CD14-positive monocyte (primary cell): Measurements from ENCODE around the gene BLNK. TPM values are rescaled to one million over a fixed set of nuclear protein-coding genes. Genes with fewer than 3 reads are reported as not detected.

Source experiments
- DNase-seq, 3 donors: peaks; one replicate each; pipeline ENCODE4 v3.0.0-alpha.2; 2011 to 2022
- H2AFZ ChIP-seq: 2 replicates; pipeline ENCODE4 v1.6.0; 2012; ENCODE audit warnings: mild to moderate bottlenecking, low read depth, low read length, inconsistent platforms; ENCODE audit not compliant: insufficient read depth, poor library complexity, severe bottlenecking
- H3K27ac ChIP-seq, 2 donors: 1 replicate in 1 of 2; 2 replicates in 1 of 2; pipeline ENCODE4 v1.5.1; 2012 to 2013; ENCODE audit warnings: low read length in 2 of 2, control low read depth in 1 of 2, inconsistent platforms in 1 of 2, low read depth in 1 of 2, mild to moderate bottlenecking in 1 of 2
- H3K27me3 ChIP-seq, 2 donors: one replicate each; pipeline versions ENCODE4 v1.6.0 to v1.6.1; 2011 to 2013; ENCODE audit warnings: low read length in 2 of 2; ENCODE audit not compliant: control insufficient read depth in 2 of 2, insufficient read depth in 2 of 2
- H3K36me3 ChIP-seq, 2 donors: replicated peaks in 1 of 2; 1 replicate in 1 of 2; 2 replicates in 1 of 2; pipeline versions ENCODE4 v1.5.1 to v1.6.1; 2012 to 2013; ENCODE audit warnings: low read length in 2 of 2, control low read depth in 1 of 2, inconsistent platforms in 1 of 2, mild to moderate bottlenecking in 1 of 2; ENCODE audit not compliant: insufficient read depth in 2 of 2, control insufficient read depth in 1 of 2
- H3K4me1 ChIP-seq, 2 donors: 1 replicate in 1 of 2; 2 replicates in 1 of 2; pipeline versions ENCODE4 v1.5.1 to v1.6.1; 2012 to 2013; ENCODE audit warnings: low read length in 2 of 2, control low read depth in 1 of 2, inconsistent platforms in 1 of 2, mild to moderate bottlenecking in 1 of 2, moderate library complexity in 1 of 2; ENCODE audit not compliant: insufficient read depth in 2 of 2, control insufficient read depth in 1 of 2
- H3K4me2 ChIP-seq: replicated peaks from 2 replicates; pipeline ENCODE3; 2012; ENCODE audit warnings: low read length, moderate library complexity, mild to moderate bottlenecking; ENCODE audit not compliant: poor library complexity, severe bottlenecking; ENCODE audit errors: extremely low read depth
- H3K4me3 ChIP-seq, 3 experiments: fragments of 200-600 bp in 1 of 3; sonication (generic) in 1 of 3; replicated peaks in 1 of 3; 1 replicate in 2 of 3; 2 replicates in 1 of 3; pipeline ENCODE4 v1.5.1; 2011 to 2013; ENCODE audit warnings: low read length in 3 of 3, mild to moderate bottlenecking in 3 of 3, control low read depth in 2 of 3, low read depth in 2 of 3, inconsistent platforms in 1 of 3, moderate library complexity in 1 of 3
- H3K79me2 ChIP-seq: 2 replicates; pipeline ENCODE4 v1.6.0; 2012; ENCODE audit warnings: mild to moderate bottlenecking, control low read depth, inconsistent platforms, low read length, moderate library complexity; ENCODE audit not compliant: insufficient read depth
- H3K9ac ChIP-seq: 2 replicates; pipeline ENCODE4 v1.6.0; 2017; ENCODE audit warnings: low read length, mild to moderate bottlenecking; ENCODE audit not compliant: insufficient read depth, poor library complexity, severe bottlenecking
- H3K9me3 ChIP-seq, 2 donors: replicated peaks in 1 of 2; 1 replicate in 1 of 2; 2 replicates in 1 of 2; pipeline versions ENCODE4 v1.5.1 to v1.6.1; 2012 to 2013; ENCODE audit warnings: low read length in 2 of 2, control low read depth in 1 of 2; ENCODE audit not compliant: control insufficient read depth in 1 of 2, insufficient read depth in 1 of 2
- H4K20me1 ChIP-seq: 2 replicates; pipeline ENCODE4 v1.6.0; 2012; ENCODE audit warnings: mild to moderate bottlenecking, low read length, control low read depth, moderate library complexity; ENCODE audit not compliant: insufficient read depth
- H3K27ac Mint-ChIP-seq, 7 donors: one replicate each; pipeline ENCODE4 v1.8.0; 2020; ENCODE audit warnings: mild to moderate bottlenecking in 7 of 7, mixed read lengths in 7 of 7, moderate library complexity in 6 of 7, inconsistent platforms in 2 of 7
- H3K27me3 Mint-ChIP-seq, 3 donors: one replicate each; pipeline ENCODE4 v1.8.0; 2021 to 2022; ENCODE audit warnings: low read depth in 3 of 3, mild to moderate bottlenecking in 3 of 3, mixed read lengths in 3 of 3, moderate library complexity in 3 of 3, inconsistent platforms in 1 of 3
- H3K36me3 Mint-ChIP-seq, 2 donors: one replicate each; pipeline ENCODE4 v1.8.0; 2020; ENCODE audit warnings: mixed read lengths in 2 of 2, inconsistent platforms in 1 of 2, mild to moderate bottlenecking in 1 of 2
- H3K4me1 Mint-ChIP-seq: one replicate; pipeline ENCODE4 v1.8.0; 2020; ENCODE audit warnings: mild to moderate bottlenecking, mixed read lengths
- H3K4me3 Mint-ChIP-seq, 2 donors: one replicate each; pipeline ENCODE4 v1.8.0; 2020; ENCODE audit warnings: mild to moderate bottlenecking in 2 of 2, mixed read lengths in 2 of 2, moderate library complexity in 1 of 2
- H3K9me3 Mint-ChIP-seq, 7 donors: one replicate each; pipeline ENCODE4 v1.8.0; 2020 to 2022; ENCODE audit warnings: mixed read lengths in 7 of 7, mild to moderate bottlenecking in 6 of 7, moderate library complexity in 6 of 7, inconsistent platforms in 2 of 7
- WGBS: methylation state at CpG from one replicate; pipeline ENCODE4 v1.1.5; 2013; ENCODE audit warnings: missing lambda C conversion rate; ENCODE audit not compliant: insufficient coverage; 5-methylcytosine and 5-hydroxymethylcytosine counted together
- intact Hi-C, 2 donors: fragments of 100-400 bp; cut with micrococcal nuclease; formaldehyde crosslinking; loops; one replicate each; pipeline versions ENCODE4 v1.15.0 to v1.15.1; 2023
- polyA plus RNA-seq, 3 donors: library from polyadenylated mRNA; depleted of rRNA in 1 of 3; unstranded in 2 of 3; stranded (reverse) in 1 of 3; fragments of 300-500 nt in 2 of 3; fragments of >200 nt in 1 of 3; fragmentation: Illumina TruSeq in 2 of 3; gene quantifications; 1 replicate in 2 of 3; 2 replicates in 1 of 3; pipeline ENCODE4 v1.2.3, GENCODE V29; 2012 to 2021
- TF ChIP-seq, protein P1 (sequence below): fragments of 200-600 bp; IDR thresholded peaks from one replicate; pipeline ENCODE4 v1.8.0; 2022; ENCODE audit warnings: antibody characterized with exemption, mild to moderate bottlenecking

Gene BLNK
- polyA plus RNA-seq, 3 donors: 1.4 to 1.9 (median 1.5) TPM

DNA sequence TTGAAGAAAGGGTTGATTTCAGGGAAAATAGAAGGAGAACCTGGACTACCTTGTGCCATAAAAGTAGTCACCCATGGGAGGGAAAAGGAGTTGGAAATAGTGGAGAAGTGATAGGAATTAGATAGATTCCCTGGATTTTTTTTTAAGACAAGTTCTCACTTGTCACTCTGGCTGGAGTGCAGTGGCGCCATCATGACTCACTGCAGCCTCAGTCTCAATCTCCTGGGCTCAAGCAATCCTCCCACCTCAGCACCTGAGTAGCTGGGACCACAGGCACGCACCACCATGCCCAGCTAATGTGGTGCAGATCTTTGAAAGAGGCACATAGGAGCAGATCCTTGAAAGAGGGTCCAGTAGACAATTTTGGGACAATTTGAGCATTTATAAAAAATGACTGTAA lies 9.5 kb upstream of the BLNK start:
- Histone ChIP-seq H3K36me3 (no peaks in the 10 kb centered on the region), H3K79me2 (no peaks in the 10 kb centered on the region), H3K9ac (no peak overlapping the region), H3K4me2 (no peak overlapping the region), H2AFZ (no peak overlapping the region), H3K27ac (no peak overlapping the region), H3K4me3 (no peak overlapping the region), H3K27me3 (no peaks in the 10 kb centered on the region), H4K20me1 (no peaks in the 10 kb centered on the region), H3K4me1 (no peaks in the 10 kb centered on the region), H3K9me3 (no peaks in the 10 kb centered on the region)
- H3K4me1 Mint-ChIP-seq: peaks cover 2% of the 10 kb centered on the region
- H3K27me3 Mint-ChIP-seq: peaks cover 0 to 2% (median 0%) of the 10 kb centered on the region in 3 donors
- no peak for DNase-seq
- H3K9me3 Mint-ChIP-seq: no peaks in the 10 kb centered on the region
- no peak overlapping the region for H3K4me3 Mint-ChIP-seq
- TF ChIP-seq, protein P1, sequence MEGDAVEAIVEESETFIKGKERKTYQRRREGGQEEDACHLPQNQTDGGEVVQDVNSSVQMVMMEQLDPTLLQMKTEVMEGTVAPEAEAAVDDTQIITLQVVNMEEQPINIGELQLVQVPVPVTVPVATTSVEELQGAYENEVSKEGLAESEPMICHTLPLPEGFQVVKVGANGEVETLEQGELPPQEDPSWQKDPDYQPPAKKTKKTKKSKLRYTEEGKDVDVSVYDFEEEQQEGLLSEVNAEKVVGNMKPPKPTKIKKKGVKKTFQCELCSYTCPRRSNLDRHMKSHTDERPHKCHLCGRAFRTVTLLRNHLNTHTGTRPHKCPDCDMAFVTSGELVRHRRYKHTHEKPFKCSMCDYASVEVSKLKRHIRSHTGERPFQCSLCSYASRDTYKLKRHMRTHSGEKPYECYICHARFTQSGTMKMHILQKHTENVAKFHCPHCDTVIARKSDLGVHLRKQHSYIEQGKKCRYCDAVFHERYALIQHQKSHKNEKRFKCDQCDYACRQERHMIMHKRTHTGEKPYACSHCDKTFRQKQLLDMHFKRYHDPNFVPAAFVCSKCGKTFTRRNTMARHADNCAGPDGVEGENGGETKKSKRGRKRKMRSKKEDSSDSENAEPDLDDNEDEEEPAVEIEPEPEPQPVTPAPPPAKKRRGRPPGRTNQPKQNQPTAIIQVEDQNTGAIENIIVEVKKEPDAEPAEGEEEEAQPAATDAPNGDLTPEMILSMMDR: no peak
- intact Hi-C loops: no loop called here
- no peaks in the 10 kb centered on the region for H3K36me3 Mint-ChIP-seq
- H3K27ac Mint-ChIP-seq: no peak overlapping the region
- no CpG with 5 or more reads among the region's 2 CpGs for WGBS

DNA sequence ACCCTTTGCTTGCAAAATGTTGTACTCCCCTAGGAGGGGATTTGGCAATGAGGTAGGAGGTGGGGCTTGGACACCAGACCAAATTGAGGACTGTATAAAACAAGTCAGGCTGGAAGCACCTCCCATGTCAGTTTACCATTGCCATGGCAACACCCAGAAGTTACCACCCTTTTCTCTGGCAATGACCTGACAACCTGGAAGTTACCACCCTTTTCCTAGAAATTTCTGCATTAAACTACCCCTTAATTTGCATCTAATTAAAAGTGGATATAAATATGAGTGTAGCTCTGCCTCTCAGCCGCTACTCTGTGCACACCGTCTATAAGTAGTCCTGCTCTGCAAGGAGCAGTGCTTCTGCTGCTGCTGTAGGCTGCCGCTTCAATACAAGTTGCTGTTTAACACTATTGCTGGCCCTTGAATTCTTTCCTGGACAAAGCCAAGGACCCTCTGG lies 7.8 kb upstream of the BLNK start:
- DNase-seq: no peak
- no peaks in the 10 kb centered on the region for H3K79me2 ChIP-seq
- H3K4me1 ChIP-seq: no peaks in the 10 kb centered on the region
- no peaks in the 10 kb centered on the region for H3K36me3 Mint-ChIP-seq
- H3K36me3 ChIP-seq: no peaks in the 10 kb centered on the region
- no peak overlapping the region for H3K27ac Mint-ChIP-seq
- TF ChIP-seq, protein P1: no peak
- no peak overlapping the region for H3K4me3 Mint-ChIP-seq
- no peaks in the 10 kb centered on the region for H3K9me3 Mint-ChIP-seq
- intact Hi-C loops: no loop called here
- no peak overlapping the region for H3K9ac ChIP-seq
- whole genome bisulfite sequencing: 86% methylated on average over 3 of the region's 3 CpGs
- H3K27me3 Mint-ChIP-seq: peaks cover 0 to 2% (median 0%) of the 10 kb centered on the region in 3 donors
- no peaks in the 10 kb centered on the region for H4K20me1 ChIP-seq
- H3K4me1 Mint-ChIP-seq: peaks cover 2% of the 10 kb centered on the region
- no peaks in the 10 kb centered on the region for H3K9me3 ChIP-seq
- no peak overlapping the region for H2AFZ ChIP-seq
- H3K27ac ChIP-seq: no peak overlapping the region
- no peaks in the 10 kb centered on the region for H3K27me3 ChIP-seq
- H3K4me3 ChIP-seq: no peak overlapping the region
- H3K4me2 ChIP-seq: no peak overlapping the region
